ENCODE results near the gene SNX32.

The SNX32 gene

GRCh38 chr11:65861533-65862183 is 27.9 kb downstream of the SNX32 start:
- H3K27me3 ChIP-seq (ENCODE audit: control insufficient read depth, low read length): no peaks in the 10 kb centered on the region
- H3K27ac ChIP-seq (ENCODE audit: low read depth, low read length): peak overlapping the region; percentile 83; the same call in 1 of the 2 replicates
- H3K9me2 ChIP-seq (replicated peaks; ENCODE audit: control insufficient read depth, low read length): no peaks in the 10 kb centered on the region
- peaks cover 2% of the 10 kb centered on the region for H4K20me1 ChIP-seq (ENCODE audit: control insufficient read depth, insufficient read depth, low read depth, low read length)
- H3K79me2 ChIP-seq (ENCODE audit: control insufficient read depth, low read length): peaks cover 35% of the 10 kb centered on the region
- no peak for TF ChIP-seq EZH2phosphoT487 (IDR thresholded peaks at IDR 0.05; ENCODE audit: borderline replicate concordance, low read length)
- no peak for TF ChIP-seq CTCF (IDR thresholded peaks at IDR 0.05; ENCODE audit: low read depth, low read length, poor library complexity, severe bottlenecking)
- peaks cover 15% of the 10 kb centered on the region for H3F3A ChIP-seq (ENCODE audit: control insufficient read depth, insufficient read depth)
- no peaks in the 10 kb centered on the region for H3K9me3 ChIP-seq (ENCODE audit: control insufficient read depth, insufficient read depth, low read length)
- peak overlapping the region; percentile 88 for H3K4me3 ChIP-seq (ENCODE audit: low read length)
- peak overlapping the region; percentile 93 for H3K4me2 ChIP-seq (ENCODE audit: low read length)
- H3K36me3 ChIP-seq (ENCODE audit: control insufficient read depth, low read length): peaks cover 65% of the 10 kb centered on the region
- H3K4me1 ChIP-seq (ENCODE audit: control insufficient read depth, low read length): peaks cover 22% of the 10 kb centered on the region

- Histone ChIP-seq H3K27ac (ENCODE audit: low read depth, low read length) (no peak overlapping the region), H3F3A (ENCODE audit: control insufficient read depth, insufficient read depth) (peaks cover 13% of the 10 kb centered on the region), H4K20me1 (ENCODE audit: control insufficient read depth, insufficient read depth, low read depth, low read length) (no peaks in the 10 kb centered on the region), H3K4me3 (ENCODE audit: low read length) (no peak overlapping the region; the same call in 1 of the 2 replicates), H3K9me2 (replicated peaks; ENCODE audit: control insufficient read depth, low read length) (no peaks in the 10 kb centered on the region), H3K27me3 (ENCODE audit: control insufficient read depth, low read length) (no peaks in the 10 kb centered on the region), H3K79me2 (ENCODE audit: control insufficient read depth, low read length) (peaks cover 29% of the 10 kb centered on the region), H3K4me1 (ENCODE audit: control insufficient read depth, low read length) (peaks cover 22% of the 10 kb centered on the region), H3K4me2 (ENCODE audit: low read length) (peak overlapping the region; percentile 93), H3K36me3 (ENCODE audit: control insufficient read depth, low read length) (peaks cover 64% of the 10 kb centered on the region), H3K9me3 (ENCODE audit: control insufficient read depth, insufficient read depth, low read length) (no peaks in the 10 kb centered on the region)
- no peak for TF ChIP-seq EZH2phosphoT487 (IDR thresholded peaks at IDR 0.05; ENCODE audit: borderline replicate concordance, low read length)
- no peak for TF ChIP-seq CTCF (IDR thresholded peaks at IDR 0.05; ENCODE audit: low read depth, low read length, poor library complexity, severe bottlenecking)
Measured at GRCh38 chr11:65862191-65862735, 28.5 kb downstream of the SNX32 start.

- Histone ChIP-seq H3K4me3 (ENCODE audit: low read length) (no peak overlapping the region), H3F3A (ENCODE audit: control insufficient read depth, insufficient read depth) (peaks cover 13% of the 10 kb centered on the region), H3K4me2 (ENCODE audit: low read length) (no peak overlapping the region), H3K9me3 (ENCODE audit: control insufficient read depth, insufficient read depth, low read length) (no peaks in the 10 kb centered on the region), H4K20me1 (ENCODE audit: control insufficient read depth, insufficient read depth, low read depth, low read length) (no peaks in the 10 kb centered on the region; the same call in 1 of the 2 replicates), H3K27ac (ENCODE audit: low read depth, low read length) (no peak overlapping the region), H3K36me3 (ENCODE audit: control insufficient read depth, low read length) (peaks cover 63% of the 10 kb centered on the region), H3K4me1 (ENCODE audit: control insufficient read depth, low read length) (peaks cover 29% of the 10 kb centered on the region), H3K27me3 (ENCODE audit: control insufficient read depth, low read length) (no peaks in the 10 kb centered on the region), H3K9me2 (replicated peaks; ENCODE audit: control insufficient read depth, low read length) (no peaks in the 10 kb centered on the region), H3K79me2 (ENCODE audit: control insufficient read depth, low read length) (peaks cover 22% of the 10 kb centered on the region)
- TF ChIP-seq EZH2phosphoT487 (IDR thresholded peaks at IDR 0.05; ENCODE audit: borderline replicate concordance, low read length) (no peak), CTCF (IDR thresholded peaks at IDR 0.05; ENCODE audit: low read depth, low read length, poor library complexity, severe bottlenecking) (no peak)
Measured at GRCh38 chr11:65862941-65863888, 29.5 kb downstream of the SNX32 start.
